HepG2 (cell line): ENCODE data around the gene RAB3IP. TPM values are rescaled to one million over a fixed set of nuclear protein-coding genes. Genes with fewer than 3 reads are reported as not detected.

ENCODE experiments used
- BHLHE40 ChIP-seq: IDR thresholded peaks from 2 replicates; pipeline ENCODE4 v1.6.1; 2011; ENCODE audit warnings: low read length, improper control_type of control experiment
- FOSL1 ChIP-seq: sonication (generic); formaldehyde crosslinking; IDR thresholded peaks from 2 replicates; pipeline ENCODE4 v1.9.0; 2021; ENCODE audit warnings: missing genetic modification reagents, borderline replicate concordance
- NFRKB ChIP-seq: fragments of 450-650 bp; IDR thresholded peaks from 2 replicates; pipeline ENCODE4 v1.6.1; 2017
- PHF20 ChIP-seq: sonication (generic); formaldehyde crosslinking; IDR thresholded peaks from 2 replicates; pipeline ENCODE4 v1.5.0; 2020; ENCODE audit warnings: mild to moderate bottlenecking, missing genetic modification reagents
- RAD51 ChIP-seq: fragments of 450-650 bp; IDR thresholded peaks from 2 replicates; pipeline ENCODE4 v1.6.1; 2016; ENCODE audit warnings: borderline replicate concordance
- SAFB2 ChIP-seq: sonication (generic); formaldehyde crosslinking; IDR thresholded peaks from 2 replicates; pipeline ENCODE4 v1.5.1; 2020; ENCODE audit warnings: missing genetic modification reagents, low read depth, mild to moderate bottlenecking, borderline replicate concordance
- TAF1 ChIP-seq: sonication (generic); formaldehyde crosslinking; IDR thresholded peaks from 2 replicates; pipeline ENCODE4 v1.4.0; 2020; ENCODE audit warnings: missing genetic modification reagents
- ZFP90 ChIP-seq: sonication (generic); formaldehyde crosslinking; IDR thresholded peaks from 2 replicates; pipeline ENCODE4 v1.8.0; 2022; ENCODE audit warnings: missing genetic modification reagents, mild to moderate bottlenecking, inconsistent platforms, borderline replicate concordance
- ZNF335 ChIP-seq: sonication (generic); formaldehyde crosslinking; IDR thresholded peaks from 2 replicates; pipeline ENCODE4 v1.4.0; 2020; ENCODE audit warnings: missing genetic modification reagents
- ZNF530 ChIP-seq: sonication (generic); formaldehyde crosslinking; IDR thresholded peaks from 2 replicates; pipeline ENCODE4 v1.5.0; 2020; ENCODE audit warnings: low read depth, mild to moderate bottlenecking, missing genetic modification reagents
- polyA plus RNA-seq, 8 experiments: library from polyadenylated mRNA; depleted of rRNA in 3 of 8; stranded (reverse) in 7 of 8; unstranded in 1 of 8; fragments of >200 nt; fragmentation: Illumina TruSeq in 4 of 8; extraction: Trizol in 4 of 8; gene quantifications; 2 replicates each; pipeline versions ENCODE4 v1.2.1 to v1.2.3, GENCODE V29; 2011 to 2016; ENCODE audit warnings: low read depth in 4 of 8, missing spikeins in 1 of 8, mixed read lengths in 1 of 8; ENCODE audit not compliant: insufficient read depth in 1 of 8
- total RNA-seq, 5 experiments: library from RNA; depleted of rRNA; stranded (reverse); fragments of >200 nt; fragmentation: Illumina TruSeq; extraction: Trizol; gene quantifications; 2 replicates each; pipeline ENCODE4 v1.2.3, GENCODE V29; 2016; ENCODE audit warnings: low read depth in 1 of 5
- TF ChIP-seq, protein P1 (sequence below): sonication (generic); formaldehyde crosslinking; IDR thresholded peaks from 2 replicates; pipeline ENCODE4 v1.4.0; 2020; ENCODE audit warnings: missing genetic modification reagents
- TF ChIP-seq, protein P2 (sequence below), 2 experiments: sonication (generic) in 1 of 2; formaldehyde crosslinking in 1 of 2; IDR thresholded peaks; 2 replicates each; pipeline versions ENCODE4 v1.6.1 to v1.9.0; 2014 to 2022; ENCODE audit warnings: antibody characterized with exemption in 1 of 2, borderline replicate concordance in 1 of 2, inconsistent platforms in 1 of 2, low read depth in 1 of 2, missing genetic modification reagents in 1 of 2
- TF ChIP-seq, protein P3 (sequence below): sonication (generic); formaldehyde crosslinking; IDR thresholded peaks from 2 replicates; pipeline ENCODE4 v1.8.0; 2022; ENCODE audit warnings: low read depth, missing genetic modification reagents
- TF ChIP-seq, protein P4 (sequence below): sonication (generic); formaldehyde crosslinking; IDR thresholded peaks from 2 replicates; pipeline ENCODE4 v1.8.0; 2022; ENCODE audit warnings: missing genetic modification reagents, low read depth, mild to moderate bottlenecking, borderline replicate concordance
- TF ChIP-seq, protein P5 (sequence below): IDR thresholded peaks from 2 replicates; pipeline ENCODE4 v1.6.1; 2016
- TF ChIP-seq, protein P6 (sequence below): sonication (generic); formaldehyde crosslinking; IDR thresholded peaks from 2 replicates; pipeline ENCODE4 v1.8.1; 2023; ENCODE audit warnings: missing genetic modification reagents, mild to moderate bottlenecking, borderline replicate concordance

The RAB3IP gene
- total and polyA plus RNA-seq, 2 of the 13 experiments (the other 11 are each of a cell fraction or from before 2014, with no cell fraction given) = 33.6 to 41.1 TPM

DNA sequence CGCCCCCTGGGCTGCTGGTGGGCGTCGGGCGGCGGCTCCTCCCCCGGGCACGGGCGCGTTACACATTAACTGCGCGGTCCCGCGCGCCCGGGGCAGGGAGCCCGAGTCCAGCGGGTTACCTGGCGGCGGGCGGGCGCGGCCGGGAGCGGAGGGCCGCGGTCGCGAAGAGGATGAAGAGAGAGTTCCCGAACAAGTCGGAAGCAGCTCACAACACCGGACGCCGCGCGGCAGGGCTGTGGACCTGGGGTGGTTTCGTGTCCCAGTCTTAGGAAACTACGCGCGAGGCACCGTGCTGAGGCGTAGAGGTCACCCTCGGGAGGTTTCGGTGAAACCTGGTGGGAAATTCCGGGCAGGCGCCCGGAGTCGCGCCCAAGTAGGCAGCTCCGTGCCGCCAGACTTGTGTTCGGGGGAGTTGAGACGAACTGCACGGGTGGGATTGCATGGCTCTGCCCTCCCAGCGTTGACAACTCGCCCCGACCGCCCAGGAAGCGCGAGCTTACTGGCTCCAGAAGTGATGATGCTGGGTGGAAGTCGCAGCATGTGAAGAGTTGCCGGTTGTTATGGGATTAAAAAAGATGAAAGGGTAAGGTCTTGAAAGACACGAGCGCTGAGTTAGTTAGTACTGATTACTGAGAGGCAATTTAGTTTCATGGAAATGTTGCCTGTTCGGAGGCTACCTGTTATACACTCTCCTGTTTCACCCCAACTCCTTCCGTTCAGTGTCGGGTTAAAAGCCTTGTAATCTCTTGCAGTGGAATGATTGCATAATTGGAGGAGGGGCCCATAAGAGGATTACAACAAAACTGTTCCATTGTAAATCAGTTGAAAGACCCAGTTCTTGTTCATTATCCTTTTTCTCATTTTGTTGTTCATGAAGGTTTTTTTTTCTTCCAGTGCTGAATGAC is 879 bp downstream of the RAB3IP start (continued):
- TF ChIP-seq TAF1 (CRISPR knock-in tag) (peak; percentile 52; the same call in 1 of the 2 replicates), FOSL1 (no peak), NFRKB (no peak), ZNF530 (CRISPR knock-in tag) (no peak), ZFP90 (no peak), PHF20 (CRISPR knock-in tag) (no peak), BHLHE40 (0 out of 2 replicates have a peak, but pooled peaks have one; percentile 17), SAFB2 (CRISPR knock-in tag) (no peak), ZNF335 (CRISPR knock-in tag) (no peak), RAD51 (no peak)
- TF ChIP-seq, protein P1, sequence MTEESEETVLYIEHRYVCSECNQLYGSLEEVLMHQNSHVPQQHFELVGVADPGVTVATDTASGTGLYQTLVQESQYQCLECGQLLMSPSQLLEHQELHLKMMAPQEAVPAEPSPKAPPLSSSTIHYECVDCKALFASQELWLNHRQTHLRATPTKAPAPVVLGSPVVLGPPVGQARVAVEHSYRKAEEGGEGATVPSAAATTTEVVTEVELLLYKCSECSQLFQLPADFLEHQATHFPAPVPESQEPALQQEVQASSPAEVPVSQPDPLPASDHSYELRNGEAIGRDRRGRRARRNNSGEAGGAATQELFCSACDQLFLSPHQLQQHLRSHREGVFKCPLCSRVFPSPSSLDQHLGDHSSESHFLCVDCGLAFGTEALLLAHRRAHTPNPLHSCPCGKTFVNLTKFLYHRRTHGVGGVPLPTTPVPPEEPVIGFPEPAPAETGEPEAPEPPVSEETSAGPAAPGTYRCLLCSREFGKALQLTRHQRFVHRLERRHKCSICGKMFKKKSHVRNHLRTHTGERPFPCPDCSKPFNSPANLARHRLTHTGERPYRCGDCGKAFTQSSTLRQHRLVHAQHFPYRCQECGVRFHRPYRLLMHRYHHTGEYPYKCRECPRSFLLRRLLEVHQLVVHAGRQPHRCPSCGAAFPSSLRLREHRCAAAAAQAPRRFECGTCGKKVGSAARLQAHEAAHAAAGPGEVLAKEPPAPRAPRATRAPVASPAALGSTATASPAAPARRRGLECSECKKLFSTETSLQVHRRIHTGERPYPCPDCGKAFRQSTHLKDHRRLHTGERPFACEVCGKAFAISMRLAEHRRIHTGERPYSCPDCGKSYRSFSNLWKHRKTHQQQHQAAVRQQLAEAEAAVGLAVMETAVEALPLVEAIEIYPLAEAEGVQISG (CRISPR knock-in tag) = peak; percentile 20; the same call in 1 of the 2 replicates
- TF ChIP-seq, protein P2, sequence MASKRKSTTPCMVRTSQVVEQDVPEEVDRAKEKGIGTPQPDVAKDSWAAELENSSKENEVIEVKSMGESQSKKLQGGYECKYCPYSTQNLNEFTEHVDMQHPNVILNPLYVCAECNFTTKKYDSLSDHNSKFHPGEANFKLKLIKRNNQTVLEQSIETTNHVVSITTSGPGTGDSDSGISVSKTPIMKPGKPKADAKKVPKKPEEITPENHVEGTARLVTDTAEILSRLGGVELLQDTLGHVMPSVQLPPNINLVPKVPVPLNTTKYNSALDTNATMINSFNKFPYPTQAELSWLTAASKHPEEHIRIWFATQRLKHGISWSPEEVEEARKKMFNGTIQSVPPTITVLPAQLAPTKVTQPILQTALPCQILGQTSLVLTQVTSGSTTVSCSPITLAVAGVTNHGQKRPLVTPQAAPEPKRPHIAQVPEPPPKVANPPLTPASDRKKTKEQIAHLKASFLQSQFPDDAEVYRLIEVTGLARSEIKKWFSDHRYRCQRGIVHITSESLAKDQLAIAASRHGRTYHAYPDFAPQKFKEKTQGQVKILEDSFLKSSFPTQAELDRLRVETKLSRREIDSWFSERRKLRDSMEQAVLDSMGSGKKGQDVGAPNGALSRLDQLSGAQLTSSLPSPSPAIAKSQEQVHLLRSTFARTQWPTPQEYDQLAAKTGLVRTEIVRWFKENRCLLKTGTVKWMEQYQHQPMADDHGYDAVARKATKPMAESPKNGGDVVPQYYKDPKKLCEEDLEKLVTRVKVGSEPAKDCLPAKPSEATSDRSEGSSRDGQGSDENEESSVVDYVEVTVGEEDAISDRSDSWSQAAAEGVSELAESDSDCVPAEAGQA (IDR thresholded peaks at IDR 0.05; ENCODE audit: low read depth) = no peak
- TF ChIP-seq, protein P2 (CRISPR knock-in tag; IDR thresholded peaks at IDR 0.05; ENCODE audit: borderline replicate concordance) = peak; percentile 26; the same call in 1 of the 2 replicates
- TF ChIP-seq, protein P3, sequence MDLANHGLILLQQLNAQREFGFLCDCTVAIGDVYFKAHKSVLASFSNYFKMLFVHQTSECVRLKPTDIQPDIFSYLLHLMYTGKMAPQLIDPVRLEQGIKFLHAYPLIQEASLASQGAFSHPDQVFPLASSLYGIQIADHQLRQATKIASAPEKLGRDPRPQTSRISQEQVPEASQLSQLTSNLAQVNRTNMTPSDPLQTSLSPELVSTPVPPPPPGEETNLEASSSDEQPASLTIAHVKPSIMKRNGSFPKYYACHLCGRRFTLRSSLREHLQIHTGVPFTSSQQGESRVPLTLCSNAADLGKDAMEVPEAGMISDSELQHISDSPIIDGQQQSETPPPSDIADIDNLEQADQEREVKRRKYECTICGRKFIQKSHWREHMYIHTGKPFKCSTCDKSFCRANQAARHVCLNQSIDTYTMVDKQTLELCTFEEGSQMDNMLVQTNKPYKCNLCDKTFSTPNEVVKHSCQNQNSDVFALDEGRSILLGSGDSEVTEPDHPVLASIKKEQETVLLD (CRISPR knock-in tag) = no peak
- TF ChIP-seq, protein P4, sequence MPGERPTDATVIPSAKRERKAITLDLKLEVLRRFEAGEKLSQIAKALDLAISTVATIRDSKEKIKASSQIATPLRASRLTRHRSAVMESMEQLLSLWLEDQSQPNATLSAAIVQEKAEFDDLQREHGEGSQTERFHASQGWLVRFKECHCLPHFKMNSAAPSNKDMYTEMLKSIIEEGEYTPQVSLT = no peak
- TF ChIP-seq, protein P5, sequence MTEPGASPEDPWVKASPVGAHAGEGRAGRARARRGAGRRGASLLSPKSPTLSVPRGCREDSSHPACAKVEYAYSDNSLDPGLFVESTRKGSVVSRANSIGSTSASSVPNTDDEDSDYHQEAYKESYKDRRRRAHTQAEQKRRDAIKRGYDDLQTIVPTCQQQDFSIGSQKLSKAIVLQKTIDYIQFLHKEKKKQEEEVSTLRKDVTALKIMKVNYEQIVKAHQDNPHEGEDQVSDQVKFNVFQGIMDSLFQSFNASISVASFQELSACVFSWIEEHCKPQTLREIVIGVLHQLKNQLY = 0 out of 2 replicates have a peak, but pooled peaks have one; percentile 45
- TF ChIP-seq, protein P6, sequence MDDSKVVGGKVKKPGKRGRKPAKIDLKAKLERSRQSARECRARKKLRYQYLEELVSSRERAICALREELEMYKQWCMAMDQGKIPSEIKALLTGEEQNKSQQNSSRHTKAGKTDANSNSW = no peak
